ENCODE data around the gene PHLPP1. TPM values are rescaled to one million over a fixed set of nuclear protein-coding genes. Genes with fewer than 3 reads are reported as not detected.

The PHLPP1 gene
- total and polyA plus RNA-seq, 2 of the 4 experiments (the other 2 are of a cell fraction): 3.3 to 3.6 TPM

- Histone ChIP-seq H3K9ac (ENCODE audit: low read depth, low read length) (no peak overlapping the region), H3K9me3 (ENCODE audit: control insufficient read depth, insufficient read depth, low read length) (0 out of 2 replicates have a peak, but pooled peaks cover 2% of the 10 kb centered on the region), H3K56ac (ENCODE audit: extremely low read depth, insufficient read depth, low read length) (no peak overlapping the region), H4K8ac (ENCODE audit: low read depth in 2 of 2, low read length in 2 of 2) (no peak overlapping the region), H3K27me3 (ENCODE audit: control insufficient read depth, insufficient read depth, low read length) (peaks cover 20% of the 10 kb centered on the region), H2BK5ac (ENCODE audit: low read depth, low read length, poor library complexity, severe bottlenecking) (no peak overlapping the region), H3K4me1 (ENCODE audit: control insufficient read depth, insufficient read depth, low read length) (no peaks in the 10 kb centered on the region), H3K9me1 (ENCODE audit: insufficient read depth, low read length) (no peaks in the 10 kb centered on the region), H4K20me1 (ENCODE audit: insufficient read depth, low read length) (no peaks in the 10 kb centered on the region), H3K79me1 (ENCODE audit: low read depth in 1 of 2, low read length in 2 of 2) (no peaks in the 10 kb centered on the region), H2AK5ac (ENCODE audit: low read depth, low read length) (no peak overlapping the region), H4K5ac (ENCODE audit: low read depth, low read length) (no peak overlapping the region), H2AFZ (replicated peaks; ENCODE audit: low read length, poor library complexity) (no peak overlapping the region), H3K18ac (ENCODE audit: low read depth, low read length) (no peak overlapping the region), H3K4me3 (ENCODE audit: insufficient read depth, low read depth, low read length) (no peak overlapping the region), H3K36me3 (ENCODE audit: control insufficient read depth, insufficient read depth, low read length) (no peaks in the 10 kb centered on the region), H2BK15ac (ENCODE audit: low read depth, low read length) (no peak overlapping the region), H2BK120ac (ENCODE audit: low read depth, low read length) (no peak overlapping the region), H3K14ac (replicated peaks; ENCODE audit: low read depth, low read length) (no peak overlapping the region), H2BK20ac (ENCODE audit: low read depth, low read length) (no peak overlapping the region), H4K91ac (ENCODE audit: insufficient read depth, low read depth, low read length) (no peak overlapping the region), H3K4ac (ENCODE audit: low read depth, low read length) (no peak overlapping the region), H3K27ac (ENCODE audit: insufficient read depth, low read length) (no peak overlapping the region), H2AK9ac (replicated peaks; ENCODE audit: low read depth, low read length, poor library complexity) (no peak overlapping the region), H3K23ac (ENCODE audit: low read depth, low read length) (no peak overlapping the region), H3K4me2 (ENCODE audit: low read depth, low read length) (no peak overlapping the region)
- POLR2A ChIA-PET (ENCODE audit: unreplicated experiment): no interaction called here
- in situ Hi-C loops (cut with MboI; ENCODE audit: low sequenced_read_pairs) (loop anchor here (25.0 kb wide), 1 partner anchor 810 kb away; the partner anchor contains the start of genes PIGN and RELCH), dilution Hi-C loops (cut with HindIII; ENCODE audit: low sequenced_read_pairs, unreplicated experiment) (no loop called here), intact Hi-C loops (cut with micrococcal nuclease) (no loop called here)
- no peak for DNase-seq
- no peak for ATAC-seq (ENCODE audit: low read depth)
- CTCF ChIA-PET: no interaction called here
- no CpG with 5 or more reads among the region's 4 CpGs for WGBS, 2 experiments (ENCODE audit: extremely low coverage in 2 of 2, insufficient read length in 1 of 2)
- no TSS peak for BruUV-seq (replicated peaks)
- TF ChIP-seq POLR2A (IDR thresholded peaks at IDR 0.05; ENCODE audit: low read depth, low read length) (no peak), CHD1 (IDR thresholded peaks at IDR 0.05; ENCODE audit: low read depth, low read length) (no peak), RCOR1 (IDR thresholded peaks at IDR 0.05; ENCODE audit: insufficient replicate concordance, low read length) (no peak), MAFK (IDR thresholded peaks at IDR 0.05; ENCODE audit: low read depth, low read length) (no peak), SMC3 (IDR thresholded peaks at IDR 0.05; ENCODE audit: low read depth, low read length) (no peak), CTCF (conservative IDR thresholded peaks at IDR 0.05; ENCODE audit: low read depth, low read length) (no peak), CEBPB (IDR thresholded peaks at IDR 0.05; ENCODE audit: low read depth, low read length) (no peak), USF2 (IDR thresholded peaks at IDR 0.05; ENCODE audit: low read depth, low read length) (no peak), RFX5 (IDR thresholded peaks at IDR 0.05; ENCODE audit: low read depth, low read length) (no peak), ELK1 (IDR thresholded peaks at IDR 0.05; ENCODE audit: borderline replicate concordance, low read depth, low read length) (no peak), BHLHE40 (IDR thresholded peaks at IDR 0.05; ENCODE audit: low read depth, low read length) (no peak), MXI1 (IDR thresholded peaks at IDR 0.05; ENCODE audit: borderline replicate concordance, low read depth, low read length) (no peak), NFE2L2 (IDR thresholded peaks at IDR 0.05; ENCODE audit: low read depth, low read length) (no peak), MAZ (IDR thresholded peaks at IDR 0.05; ENCODE audit: borderline replicate concordance, low read depth, low read length) (no peak), RAD21 (IDR thresholded peaks at IDR 0.05; ENCODE audit: low read length) (no peak), FOS (IDR thresholded peaks at IDR 0.05; ENCODE audit: low read depth, low read length) (no peak)
Measured at GRCh38 chr18:62997076-62997475, 281.7 kb downstream of the PHLPP1 start.

All from IMR-90 (cell line).